HG03060 (cell line): Measurements from ENCODE around the gene PRSS53.

ENCODE experiments used
- ATAC-seq: cut with Tn5 transposase; IDR thresholded peaks from one replicate; pipeline ENCODE4 v1.9.1; 2021; ENCODE audit warnings: low read depth, moderate number of reproducible peaks; ENCODE audit not compliant: unreplicated experiment

PRSS53 gene

DNA sequence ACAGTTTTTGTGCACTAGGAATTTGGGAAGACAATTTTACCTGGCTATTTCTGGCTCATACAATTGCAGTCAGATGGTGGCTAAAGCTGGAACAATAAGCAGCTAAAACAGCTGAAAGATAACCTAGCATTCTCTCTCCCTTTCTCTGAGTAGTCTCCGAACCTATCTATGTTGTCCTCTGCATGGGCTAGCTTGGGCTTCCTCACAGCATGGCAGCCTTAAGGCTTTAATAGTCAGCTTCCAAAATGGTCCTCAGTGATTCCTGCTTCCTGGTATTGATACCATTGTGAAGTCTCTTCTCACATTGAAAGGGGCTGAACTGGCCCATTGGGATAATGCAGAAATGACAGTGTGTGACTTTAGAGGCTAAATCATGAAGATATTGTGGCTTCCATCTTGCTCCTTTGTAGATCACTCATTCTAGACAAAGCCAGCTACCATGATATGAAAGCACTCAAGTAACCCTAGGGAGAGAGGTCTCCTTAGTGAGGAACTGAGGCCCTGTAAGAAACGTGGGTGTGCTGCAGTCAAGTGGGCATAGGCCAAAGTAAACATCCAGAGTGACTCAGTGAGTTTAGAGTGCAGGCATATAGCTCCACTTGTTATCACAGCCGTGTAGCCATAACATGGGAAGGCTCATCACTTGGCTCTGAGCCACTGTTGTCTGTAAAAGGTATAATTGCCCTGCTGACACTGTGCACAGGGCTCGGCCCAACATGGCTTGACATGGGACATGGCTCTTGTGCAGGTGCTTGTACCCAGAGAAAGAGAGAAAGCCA is 11.3 kb upstream of the PRSS53 start:
- no peak for ATAC-seq

DNA sequence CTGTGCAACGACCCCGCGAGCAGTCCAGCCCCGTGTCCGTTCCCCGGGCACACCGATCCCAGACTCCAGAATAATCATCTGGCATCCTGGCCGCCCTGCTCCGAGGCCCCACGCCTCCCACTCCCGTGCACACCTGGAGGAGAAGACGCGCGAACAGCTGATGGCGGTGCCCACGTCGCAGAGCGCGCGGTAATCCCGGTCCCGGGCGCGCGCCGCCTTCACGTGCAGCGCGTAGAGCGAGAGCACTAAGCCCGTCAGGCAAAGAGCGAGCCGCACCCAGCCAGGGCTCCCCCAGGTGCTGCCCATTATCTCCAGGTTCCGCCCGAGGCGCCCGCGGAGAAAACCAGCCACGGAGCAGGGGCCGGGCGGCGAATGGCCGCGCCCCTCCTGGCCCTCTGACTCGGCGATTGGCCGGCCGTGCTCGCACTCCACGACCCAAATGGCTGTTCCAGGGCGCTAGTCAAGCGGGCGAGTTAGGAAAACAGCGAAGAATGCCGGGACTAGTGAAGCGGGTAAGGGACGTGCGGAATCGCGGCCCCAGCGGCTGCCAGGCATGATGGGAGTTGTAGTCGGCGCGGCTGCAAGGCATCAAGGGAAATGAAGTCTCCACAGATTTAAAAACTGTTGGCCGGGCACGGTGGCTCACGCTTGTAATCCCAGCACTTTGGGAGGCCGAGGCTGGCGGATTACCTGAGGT is 5.8 kb upstream of the PRSS53 start, which contains the start of gene VKORC1:
VKORC1 (minus strand) TSS at position 374 of the 697 bp plus-strand sequence; CDS start at position 306, 68 bp downstream.
- peak; percentile 54 for ATAC-seq

DNA sequence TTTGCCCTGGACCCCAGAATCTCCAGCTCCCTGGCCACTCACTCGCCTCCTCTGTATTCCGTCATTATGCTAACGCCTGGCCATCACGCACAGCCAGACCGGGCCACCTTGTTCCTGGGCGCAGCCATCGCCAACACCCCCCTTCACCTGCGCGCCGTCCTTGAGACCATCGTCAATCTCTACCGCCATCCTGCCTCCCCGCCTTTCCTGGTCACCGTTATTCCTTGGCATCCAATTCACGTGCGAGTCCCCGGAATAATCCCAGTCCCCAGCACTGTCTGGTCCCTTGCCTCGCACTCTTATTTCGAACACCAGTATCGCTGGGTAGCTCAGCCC is 5.3 kb upstream of the PRSS53 start:
- no peak for ATAC-seq

DNA sequence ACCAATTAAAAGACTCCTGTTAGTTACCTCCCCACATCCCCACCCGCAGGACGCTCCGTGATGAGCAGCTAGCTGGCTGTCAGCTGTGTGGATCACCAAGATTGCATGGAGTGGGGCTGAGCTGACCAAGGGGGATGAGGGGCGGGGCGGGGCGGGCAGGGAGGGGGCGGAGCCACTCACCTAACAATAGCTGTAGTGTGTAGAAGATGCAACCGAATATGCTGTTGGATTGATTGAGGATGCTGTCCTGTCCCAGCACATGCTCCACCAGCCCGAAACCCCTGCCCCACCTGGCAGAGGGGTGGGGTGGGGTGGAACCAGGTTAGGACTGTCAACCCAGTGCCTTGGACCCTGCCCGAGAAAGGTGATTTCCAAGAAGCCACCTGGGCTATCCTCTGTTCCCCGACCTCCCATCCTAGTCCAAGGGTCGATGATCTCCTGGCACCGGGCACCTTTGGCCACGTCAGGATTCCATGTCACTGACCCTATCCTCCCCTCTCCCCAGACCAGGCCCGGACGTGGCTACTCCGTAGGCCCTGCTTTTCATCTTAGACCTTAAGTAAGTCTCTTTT is 4.5 kb upstream of the PRSS53 start:
- ATAC-seq: no peak

DNA sequence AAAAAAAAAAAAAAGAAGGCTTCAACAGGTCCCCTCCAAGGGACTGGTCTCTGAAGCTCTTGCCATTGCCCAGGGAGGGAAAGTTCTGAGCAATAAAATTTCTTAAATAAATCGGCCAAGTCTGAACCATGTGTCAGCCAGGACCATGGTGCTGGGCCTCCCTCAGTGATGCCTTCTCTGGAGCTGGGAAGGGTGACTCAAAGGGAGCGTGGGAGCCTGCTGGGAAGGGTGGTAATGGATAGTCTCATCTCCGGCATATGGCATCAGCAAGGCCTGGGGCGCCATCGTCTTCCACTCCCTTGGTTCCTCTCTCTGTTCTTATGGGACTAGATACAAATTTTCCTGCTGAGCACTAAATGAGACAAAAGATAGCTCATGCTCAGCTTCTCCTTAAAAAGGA is 3.6 kb upstream of the PRSS53 start:
- ATAC-seq: no peak

DNA sequence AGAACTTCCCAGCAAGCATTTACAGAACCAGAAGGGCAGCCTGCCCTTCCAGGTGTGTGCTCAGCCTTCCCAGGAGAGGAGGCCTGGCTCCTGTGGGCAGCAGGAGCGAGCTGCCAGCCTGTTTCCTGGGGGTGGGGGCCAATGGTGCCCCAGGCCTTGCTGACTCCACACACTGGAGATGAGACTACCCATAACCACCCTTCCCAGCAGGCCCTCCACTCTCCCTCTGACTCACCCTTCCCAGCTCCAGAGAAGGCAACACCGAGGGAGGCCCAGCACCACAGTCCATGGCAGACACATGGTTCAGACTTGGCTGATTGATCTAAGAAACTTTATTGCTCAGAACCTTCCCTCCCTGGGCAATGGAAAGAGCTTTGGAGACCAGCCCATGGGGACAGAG is 1.8 kb upstream of the PRSS53 start:
- ATAC-seq: no peak

DNA sequence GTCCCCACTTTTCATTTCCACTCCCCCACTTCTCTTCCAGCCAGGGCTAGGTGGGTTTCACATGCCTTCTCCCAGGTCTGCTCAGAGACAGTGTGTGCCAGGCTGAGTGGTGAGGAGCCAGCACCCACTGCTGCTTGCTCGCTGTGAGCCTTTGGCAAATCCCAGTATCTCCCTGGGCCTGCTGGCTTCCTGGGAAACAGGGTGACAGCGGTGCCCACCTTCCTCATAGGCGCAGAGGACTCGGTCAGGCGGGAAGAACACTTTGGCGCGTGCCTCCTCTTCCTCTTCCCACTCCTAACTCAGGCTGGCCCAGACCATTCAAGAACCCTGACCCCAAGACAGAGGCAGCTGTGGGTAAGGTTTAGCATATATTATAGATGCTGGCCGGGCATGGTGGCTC is 456 bp upstream of the PRSS53 start:
- no peak for ATAC-seq

DNA sequence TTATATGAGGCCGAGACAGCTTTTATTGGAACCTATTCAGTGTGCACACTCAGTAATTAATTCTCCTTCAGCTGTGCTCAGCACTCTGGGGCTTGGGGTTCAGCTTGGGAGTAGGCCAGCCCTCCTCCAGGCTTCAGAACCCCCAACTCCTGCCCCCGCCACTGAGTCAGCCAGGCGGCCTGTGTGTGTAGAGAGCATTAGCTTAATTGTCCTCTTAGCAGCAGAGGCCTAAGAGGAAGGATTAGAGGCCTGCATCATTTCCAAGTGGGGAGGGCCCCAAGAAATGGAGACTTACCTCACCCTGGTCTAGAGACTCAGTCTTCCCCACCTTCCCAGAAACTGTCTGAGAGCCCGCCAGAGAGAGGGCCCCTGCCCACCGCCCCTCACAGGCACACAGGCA is 772 bp downstream of the PRSS53 start:
- no peak for ATAC-seq

DNA sequence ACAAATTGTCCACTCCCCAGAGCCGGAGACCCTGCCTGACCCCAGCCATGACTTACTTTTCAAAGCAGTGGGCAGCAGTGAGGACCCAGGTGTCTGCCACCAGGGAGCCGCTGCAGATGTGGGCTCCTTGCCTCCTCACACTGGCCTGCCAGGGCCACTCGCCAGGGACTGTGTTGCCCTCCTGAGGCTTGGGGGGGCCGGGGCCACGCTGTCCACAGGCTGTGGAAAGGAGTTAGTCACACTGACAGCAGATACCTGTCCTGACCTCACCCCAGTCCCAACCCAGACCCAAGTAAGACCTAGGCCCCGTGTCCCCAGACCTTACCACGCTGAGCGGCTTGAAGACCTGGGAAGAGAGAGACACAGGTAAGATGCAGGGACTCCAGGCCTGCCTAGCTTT is 1.3 kb downstream of the PRSS53 start:
- no peak for ATAC-seq

DNA sequence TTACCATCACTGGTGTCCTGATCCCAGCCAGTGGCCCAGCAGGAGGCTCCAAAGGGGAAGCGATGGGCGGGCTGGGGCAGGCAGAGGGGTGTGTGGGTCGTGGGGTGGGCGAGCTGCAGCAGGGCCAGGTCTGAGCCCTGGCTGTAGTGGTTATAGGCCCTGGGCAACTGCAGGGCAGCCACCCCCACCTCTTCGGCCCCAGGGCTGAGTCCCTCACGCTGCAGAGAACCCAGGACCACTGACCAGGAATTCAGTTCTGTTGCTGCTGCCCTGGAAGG is 2.2 kb downstream of the PRSS53 start:
- ATAC-seq: no peak

DNA sequence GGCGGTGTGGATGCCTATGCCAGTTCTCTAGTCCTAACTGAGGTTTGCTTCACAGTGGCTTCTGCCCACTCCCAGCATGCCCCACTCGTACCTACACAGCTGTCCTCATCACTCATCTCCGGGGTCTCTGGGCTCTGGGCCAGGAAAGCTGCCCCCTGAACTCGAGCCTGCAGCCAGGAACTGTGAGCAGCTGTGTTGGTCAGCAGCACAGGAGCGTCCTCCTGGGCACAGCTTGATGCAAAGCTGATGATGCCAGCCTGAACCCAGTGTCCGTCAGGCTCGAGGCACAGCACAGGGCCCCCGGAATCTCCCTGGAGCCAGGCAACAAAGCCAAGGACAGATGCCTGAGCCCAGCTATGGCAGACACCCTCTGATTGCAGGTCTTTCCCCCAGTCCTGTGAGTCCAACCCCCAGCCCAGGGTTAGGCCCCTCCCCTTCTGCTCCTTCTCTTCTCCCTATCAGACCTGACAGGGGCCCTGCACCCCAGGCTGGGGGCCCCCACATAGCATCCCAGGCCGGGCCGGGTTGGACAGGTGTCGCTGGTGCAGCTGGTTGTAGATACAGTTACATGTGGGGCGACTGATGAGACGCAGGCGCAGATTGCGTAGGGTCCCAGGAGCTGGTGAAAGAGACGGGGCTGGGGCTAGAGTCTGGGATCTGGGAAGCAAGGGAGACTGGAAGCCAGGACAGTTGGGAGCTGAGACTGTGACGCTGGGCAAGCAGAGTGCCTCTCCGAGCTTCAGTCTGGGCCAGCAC is 2.7 kb downstream of the PRSS53 start:
- no peak for ATAC-seq

DNA sequence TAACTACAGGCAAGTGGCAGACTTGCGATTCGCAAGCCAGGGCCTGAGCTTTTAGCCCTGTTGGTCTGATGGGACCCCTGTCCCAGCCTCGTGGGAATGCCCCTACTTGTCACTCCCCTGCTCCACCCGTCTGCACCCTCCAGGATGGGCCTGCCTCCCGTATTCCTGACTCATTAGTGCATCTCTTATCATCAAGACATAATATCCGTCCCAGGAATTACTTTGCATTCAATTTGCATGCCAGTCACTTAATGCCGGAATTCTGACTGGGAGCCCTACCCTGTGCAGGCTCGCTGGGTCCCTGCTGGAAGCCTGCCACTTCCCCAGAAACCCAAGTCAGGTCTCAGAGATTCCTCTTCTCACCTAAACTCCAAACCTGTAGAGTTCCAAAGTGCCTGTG is 3.3 kb downstream of the PRSS53 start:
- no peak for ATAC-seq

DNA sequence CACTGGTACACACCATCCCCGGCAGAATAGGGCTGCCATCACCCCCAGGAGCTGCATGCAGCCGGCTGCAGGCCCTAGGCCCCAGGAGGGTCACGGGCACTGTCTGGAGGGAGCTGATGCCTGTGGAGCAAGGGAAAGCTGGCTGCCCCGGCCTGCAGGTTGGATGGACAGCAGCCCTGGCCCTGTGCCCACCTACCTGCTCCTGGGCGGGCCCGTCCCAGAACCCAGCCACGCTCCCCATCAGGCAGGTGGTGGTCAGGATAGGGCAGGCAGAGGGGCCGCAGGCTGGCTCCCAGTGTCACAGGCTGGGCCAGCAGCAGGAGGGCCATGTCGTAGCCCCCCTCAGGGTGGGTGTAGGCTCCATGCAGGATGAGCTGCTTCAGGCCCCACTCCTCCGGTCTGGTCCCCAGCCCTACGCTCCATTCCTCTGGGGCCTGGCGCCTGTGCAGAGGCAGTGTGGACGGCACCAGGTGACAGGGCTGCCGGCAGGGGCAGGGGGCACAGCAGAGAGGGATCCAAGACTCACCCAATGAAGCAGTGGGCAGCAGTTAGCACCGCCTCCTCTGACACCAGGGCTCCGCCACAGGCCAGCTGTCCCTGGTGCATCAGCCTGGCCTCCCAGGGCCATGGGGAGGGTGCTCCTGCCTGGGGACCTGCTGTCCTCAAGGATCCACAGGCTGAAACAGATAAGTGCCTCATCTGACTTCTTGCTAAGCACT is 4.0 kb downstream of the PRSS53 start:
- ATAC-seq: no peak

DNA sequence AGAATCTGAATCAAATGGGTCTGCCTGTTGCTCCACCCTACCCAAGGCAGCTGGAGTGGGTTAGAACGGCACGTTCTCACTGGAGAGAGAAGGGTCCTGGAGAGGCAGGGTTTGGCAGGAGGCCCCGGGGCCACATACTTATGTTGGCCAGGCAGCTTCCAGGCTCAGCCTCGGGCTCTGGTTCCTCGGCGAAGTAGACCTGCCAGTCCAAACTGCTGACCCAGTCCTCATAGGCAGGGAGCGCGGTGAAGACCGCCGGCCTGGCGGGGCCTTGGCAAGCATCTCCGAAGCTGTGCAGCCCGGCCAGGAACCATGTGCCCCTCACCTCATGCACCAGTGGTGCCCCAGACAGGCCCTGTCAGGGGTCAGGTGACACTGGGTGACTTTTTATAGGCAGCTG is 4.8 kb downstream of the PRSS53 start:
- ATAC-seq: no peak

DNA sequence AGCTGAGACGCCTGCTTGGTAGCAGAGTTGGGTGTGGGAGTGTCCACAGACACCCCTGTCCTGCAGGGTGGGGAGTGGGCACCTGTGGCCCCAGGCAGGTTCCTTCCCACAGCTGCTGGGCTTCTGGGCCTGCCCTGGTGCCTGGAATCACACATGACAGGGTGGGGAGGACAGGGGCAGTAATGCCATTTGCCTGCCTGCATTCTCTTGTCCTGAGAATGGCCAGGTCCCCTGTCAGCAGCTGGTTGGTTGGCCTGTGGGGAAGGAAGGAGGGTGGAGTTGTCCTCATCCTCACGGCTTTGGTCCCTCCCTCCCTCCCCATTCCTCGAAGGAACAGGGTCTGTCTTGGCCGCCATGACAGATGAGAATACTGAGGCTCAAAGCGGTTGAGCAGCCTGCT is 5.2 kb downstream of the PRSS53 start:
- no peak for ATAC-seq

DNA sequence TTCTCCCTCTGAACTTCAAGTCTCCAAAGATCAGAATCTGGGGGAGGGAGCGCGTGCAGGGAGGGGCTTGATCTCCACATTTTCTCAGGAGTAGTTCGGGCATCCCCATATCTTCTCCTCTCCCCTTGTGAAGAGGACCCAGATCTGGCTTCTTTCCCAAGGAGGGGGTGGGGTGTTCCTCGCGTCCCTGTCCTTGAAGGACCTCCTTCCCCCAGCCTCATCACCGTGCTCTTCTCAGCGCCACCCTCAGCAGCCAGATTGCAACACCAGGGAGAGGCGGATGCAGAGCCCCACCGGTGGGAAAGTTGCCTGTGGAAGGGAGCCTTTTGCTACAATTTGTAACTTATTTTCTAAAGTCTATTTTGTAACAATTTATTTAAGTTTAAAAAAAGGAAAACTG is 5.7 kb downstream of the PRSS53 start:
- no peak for ATAC-seq

DNA sequence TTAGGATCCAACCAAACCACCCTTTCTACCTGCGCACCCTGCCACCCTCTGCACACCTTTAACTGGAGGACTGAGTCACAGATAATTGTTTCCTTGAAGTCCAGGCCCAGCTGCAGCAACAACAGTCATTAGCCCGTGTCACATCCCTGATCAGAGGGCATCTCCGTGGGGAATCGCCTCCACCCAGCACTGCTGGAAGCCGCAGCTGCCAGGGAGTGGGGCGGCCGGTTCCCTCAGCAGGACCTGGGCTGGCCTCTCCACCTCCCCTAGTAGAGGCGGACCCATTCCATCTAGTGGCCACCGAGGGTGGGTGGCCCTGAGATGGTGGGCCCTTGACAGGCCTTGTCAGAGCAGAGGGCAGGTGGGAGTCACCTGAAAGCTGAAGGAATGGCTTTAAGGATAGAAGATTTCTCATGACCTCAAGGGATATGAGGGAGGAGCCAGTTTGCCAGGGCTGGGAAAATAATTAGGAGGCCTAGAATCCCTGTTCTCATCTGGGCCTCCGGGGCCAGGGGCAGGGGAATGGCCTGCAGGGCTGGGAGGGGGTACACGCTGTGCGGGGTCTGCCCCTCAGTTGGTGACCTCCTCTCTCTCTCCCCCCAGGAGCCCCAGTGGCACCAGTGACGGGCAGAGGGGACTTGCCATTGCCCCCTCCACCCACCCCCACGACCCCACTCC is 6.2 kb downstream of the PRSS53 start:
- no peak for ATAC-seq

DNA sequence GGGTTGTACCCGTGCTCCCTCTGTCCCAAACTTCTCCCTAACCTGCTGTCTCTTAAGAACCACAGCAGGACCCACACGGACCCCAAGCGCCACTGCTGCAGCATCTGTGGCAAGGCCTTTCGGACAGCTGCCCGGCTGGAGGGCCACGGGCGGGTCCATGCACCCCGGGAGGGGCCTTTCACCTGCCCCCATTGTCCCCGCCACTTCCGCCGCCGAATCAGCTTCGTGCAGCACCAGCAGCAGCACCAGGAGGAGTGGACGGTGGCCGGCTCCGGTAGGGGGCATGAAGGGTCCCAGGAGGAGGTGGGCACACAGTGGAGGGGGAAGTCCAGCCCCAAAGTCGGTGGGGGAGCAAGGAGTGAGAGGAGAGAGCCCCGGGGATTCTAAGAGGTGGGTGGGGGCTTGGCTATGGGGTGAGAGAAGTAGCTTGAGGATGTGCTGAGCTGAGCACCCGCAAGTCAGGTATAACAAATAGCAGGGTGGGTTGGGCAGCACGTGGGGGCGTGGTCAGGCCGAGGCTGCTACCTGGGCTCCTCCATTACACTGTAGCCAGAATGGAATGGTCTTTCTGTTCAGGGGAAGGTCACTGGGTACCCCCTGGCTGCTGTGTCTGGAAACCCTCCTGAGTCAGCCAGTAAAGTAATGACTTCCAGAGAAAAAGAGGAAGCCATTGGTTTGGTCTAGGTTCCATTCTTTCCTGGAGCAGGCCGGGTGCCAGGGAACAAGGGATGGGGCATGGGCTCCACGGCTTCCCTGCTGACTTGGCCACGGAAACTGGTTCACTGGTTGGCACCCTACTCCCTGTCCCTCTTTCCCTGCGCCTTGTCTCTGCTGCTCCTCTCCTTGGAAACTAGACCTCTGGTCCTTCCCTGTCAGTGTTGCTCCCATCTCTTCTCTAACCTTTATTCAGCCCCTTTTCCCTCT is 7.1 kb downstream of the PRSS53 start:
- no peak for ATAC-seq

DNA sequence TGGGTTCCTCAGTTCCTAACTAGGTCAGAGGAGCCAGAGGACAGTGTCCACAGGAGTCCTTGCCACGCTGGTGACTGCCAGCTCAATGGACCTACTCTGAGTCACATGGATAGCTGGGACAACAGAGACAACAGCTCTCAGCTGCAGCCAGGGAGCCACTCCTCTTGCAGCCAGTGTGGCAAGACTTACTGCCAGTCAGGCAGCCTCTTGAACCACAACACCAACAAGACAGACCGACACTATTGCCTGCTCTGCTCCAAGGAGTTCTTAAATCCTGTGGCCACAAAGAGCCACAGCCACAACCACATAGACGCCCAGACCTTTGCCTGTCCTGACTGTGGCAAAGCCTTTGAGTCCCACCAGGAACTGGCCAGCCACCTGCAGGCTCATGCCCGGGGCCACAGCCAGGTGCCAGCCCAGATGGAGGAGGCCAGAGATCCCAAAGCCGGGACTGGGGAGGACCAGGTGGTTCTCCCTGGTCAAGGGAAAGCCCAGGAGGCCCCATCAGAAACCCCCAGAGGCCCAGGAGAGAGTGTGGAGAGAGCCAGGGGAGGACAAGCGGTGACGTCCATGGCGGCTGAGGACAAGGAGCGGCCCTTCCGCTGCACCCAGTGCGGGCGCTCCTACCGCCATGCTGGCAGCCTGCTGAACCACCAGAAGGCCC is 7.9 kb downstream of the PRSS53 start:
- ATAC-seq: no peak
